Lower lobe of right lung (tissue), 2 donors: ENCODE results near the gene ST3GAL6. TPM values are rescaled to one million over a fixed set of nuclear protein-coding genes. Genes with fewer than 3 reads are reported as not detected.

Source experiments
- ATAC-seq, 2 donors: fragments of 200-7000 bp; cut with Tn5 transposase; one replicate each; pipeline ENCODE4 v1.9.1; 2020 to 2022; ENCODE audit warnings: mild to moderate bottlenecking in 2 of 2, moderate library complexity in 2 of 2
- DNase-seq: peaks from one replicate; pipeline ENCODE4 v3.0.0-alpha.2; 2020
- H3K27ac ChIP-seq: fragments of 200-600 bp; one replicate; pipeline ENCODE4 v1.8.0; 2022
- H3K27me3 ChIP-seq: fragments of 200-600 bp; one replicate; pipeline ENCODE4 v1.8.0; 2022; ENCODE audit warnings: low read depth
- H3K36me3 ChIP-seq: fragments of 200-600 bp; one replicate; pipeline ENCODE4 v1.8.0; 2022; ENCODE audit warnings: mild to moderate bottlenecking
- H3K4me1 ChIP-seq: fragments of 200-600 bp; one replicate; pipeline ENCODE4 v1.8.0; 2022
- H3K4me3 ChIP-seq: fragments of 200-600 bp; one replicate; pipeline ENCODE4 v1.8.0; 2022; ENCODE audit warnings: mild to moderate bottlenecking
- H3K9me3 ChIP-seq: fragments of 200-600 bp; one replicate; pipeline ENCODE4 v1.8.0; 2022
- CTCF ChIP-seq: fragments of 200-600 bp; IDR thresholded peaks from one replicate; pipeline ENCODE4 v1.8.0; 2022; ENCODE audit warnings: antibody characterized with exemption, mild to moderate bottlenecking
- intact Hi-C: fragments of 100-400 bp; cut with DNase I; formaldehyde crosslinking; loops from one replicate; pipeline ENCODE4 v1.11.0; 2022
- total RNA-seq: library from RNA; stranded (reverse); fragmentation: NEBNext Ultra II Directional; extraction: Animal tissue kit (Norgen Biotek cat#: 25700); gene quantifications from one replicate; pipeline ENCODE4 v1.2.1, GENCODE V29; 2021
- donor health status: DM: no; HTN: yes; CAD: no; lungs with severe emphysema.

The ST3GAL6 gene
- total RNA-seq, 1 donor from 2014 or later = 42.4 TPM

GRCh38 chr3:98768961-98769360 lies 5.8 kb downstream of the ST3GAL6 start:
- H3K27ac ChIP-seq = no peak overlapping the region
- intact Hi-C loops = no loop called here
- TF ChIP-seq CTCF = no peak

DNA sequence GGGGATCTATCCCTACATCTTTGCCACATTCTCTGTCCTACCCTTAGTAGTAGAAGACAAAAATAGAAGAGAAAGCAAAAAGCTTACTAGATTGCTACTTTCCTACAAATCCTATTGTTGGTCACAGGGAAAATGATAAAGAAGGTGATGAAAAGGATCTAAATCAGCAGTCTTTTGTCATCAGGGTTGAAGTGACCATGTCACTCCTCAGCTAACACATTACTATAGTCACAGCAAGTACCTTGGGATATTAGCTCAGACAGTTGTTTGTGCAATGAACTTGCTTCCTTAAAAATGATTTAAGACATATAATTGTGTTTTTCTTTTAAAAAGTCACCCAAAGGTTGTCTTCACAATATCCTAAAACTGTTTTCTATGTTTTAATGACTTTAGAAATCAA lies 6.3 kb downstream of the ST3GAL6 start:
- H3K9me3 ChIP-seq = no peaks in the 10 kb centered on the region
- no peak overlapping the region for H3K4me3 ChIP-seq
- no peak for TF ChIP-seq CTCF
- H3K27ac ChIP-seq = no peak overlapping the region
- ATAC-seq (peak in 1 of 2 donors; percentile 46), DNase-seq (no peak)
- H3K27me3 ChIP-seq = no peaks in the 10 kb centered on the region
- H3K4me1 ChIP-seq = peaks cover 34% of the 10 kb centered on the region
- intact Hi-C loops = no loop called here
- H3K36me3 ChIP-seq = peaks cover 6% of the 10 kb centered on the region

More at GRCh38 chr3:98768961-98769360, 5.8 kb downstream of the ST3GAL6 start:
- Histone ChIP-seq H3K4me1 (peaks cover 39% of the 10 kb centered on the region), H3K4me3 (no peak overlapping the region), H3K36me3 (peaks cover 6% of the 10 kb centered on the region), H3K27me3 (no peaks in the 10 kb centered on the region), H3K9me3 (no peaks in the 10 kb centered on the region)
- DNase-seq = no peak
- ATAC-seq = no peak

- intact Hi-C loops = no loop called here
- DNase-seq (peak; percentile 47), ATAC-seq (peak; percentile 79 to 88)
- Histone ChIP-seq H3K36me3 (peaks cover 11% of the 10 kb centered on the region), H3K4me3 (no peak overlapping the region), H3K4me1 (peaks cover 25% of the 10 kb centered on the region), H3K27ac (peak overlapping the region; percentile 24), H3K9me3 (no peaks in the 10 kb centered on the region), H3K27me3 (no peaks in the 10 kb centered on the region)
- TF ChIP-seq CTCF = no peak
Observed at GRCh38 chr3:98770261-98771039, 7.3 kb downstream of the ST3GAL6 start.

GRCh38 chr3:98772022-98772421 lies 8.9 kb downstream of the ST3GAL6 start:
- intact Hi-C loops = no loop called here
- DNase-seq = no peak

GRCh38 chr3:98775459-98776139 lies 12.5 kb downstream of the ST3GAL6 start:
- Histone ChIP-seq H3K9me3 (no peaks in the 10 kb centered on the region), H3K27me3 (no peaks in the 10 kb centered on the region), H3K4me3 (no peak overlapping the region), H3K4me1 (peaks cover 31% of the 10 kb centered on the region), H3K36me3 (peaks cover 19% of the 10 kb centered on the region), H3K27ac (no peak overlapping the region)
- no peak for ATAC-seq
- no peak for TF ChIP-seq CTCF
- intact Hi-C loops = no loop called here
- no peak for DNase-seq

More at GRCh38 chr3:98772022-98772421, 8.9 kb downstream of the ST3GAL6 start:
- peaks cover 18% of the 10 kb centered on the region for H3K4me1 ChIP-seq
- no peaks in the 10 kb centered on the region for H3K9me3 ChIP-seq
- H3K27me3 ChIP-seq = no peaks in the 10 kb centered on the region
- ATAC-seq = no peak
- TF ChIP-seq CTCF = no peak
- H3K36me3 ChIP-seq = peaks cover 12% of the 10 kb centered on the region
- H3K4me3 ChIP-seq = no peak overlapping the region
- no peak overlapping the region for H3K27ac ChIP-seq
